Measurements from ENCODE around the gene PRIMPOL.
A peak's percentile ranks its signal among the peaks of the same experiment; 100 is the strongest.
"Not testable (repeated sequence)": the region's sequence is repeated elsewhere in the genome, so short reads cannot be mapped to it uniquely, and the experiment has no call there.

The PRIMPOL gene, protein sequence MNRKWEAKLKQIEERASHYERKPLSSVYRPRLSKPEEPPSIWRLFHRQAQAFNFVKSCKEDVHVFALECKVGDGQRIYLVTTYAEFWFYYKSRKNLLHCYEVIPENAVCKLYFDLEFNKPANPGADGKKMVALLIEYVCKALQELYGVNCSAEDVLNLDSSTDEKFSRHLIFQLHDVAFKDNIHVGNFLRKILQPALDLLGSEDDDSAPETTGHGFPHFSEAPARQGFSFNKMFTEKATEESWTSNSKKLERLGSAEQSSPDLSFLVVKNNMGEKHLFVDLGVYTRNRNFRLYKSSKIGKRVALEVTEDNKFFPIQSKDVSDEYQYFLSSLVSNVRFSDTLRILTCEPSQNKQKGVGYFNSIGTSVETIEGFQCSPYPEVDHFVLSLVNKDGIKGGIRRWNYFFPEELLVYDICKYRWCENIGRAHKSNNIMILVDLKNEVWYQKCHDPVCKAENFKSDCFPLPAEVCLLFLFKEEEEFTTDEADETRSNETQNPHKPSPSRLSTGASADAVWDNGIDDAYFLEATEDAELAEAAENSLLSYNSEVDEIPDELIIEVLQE

DNA sequence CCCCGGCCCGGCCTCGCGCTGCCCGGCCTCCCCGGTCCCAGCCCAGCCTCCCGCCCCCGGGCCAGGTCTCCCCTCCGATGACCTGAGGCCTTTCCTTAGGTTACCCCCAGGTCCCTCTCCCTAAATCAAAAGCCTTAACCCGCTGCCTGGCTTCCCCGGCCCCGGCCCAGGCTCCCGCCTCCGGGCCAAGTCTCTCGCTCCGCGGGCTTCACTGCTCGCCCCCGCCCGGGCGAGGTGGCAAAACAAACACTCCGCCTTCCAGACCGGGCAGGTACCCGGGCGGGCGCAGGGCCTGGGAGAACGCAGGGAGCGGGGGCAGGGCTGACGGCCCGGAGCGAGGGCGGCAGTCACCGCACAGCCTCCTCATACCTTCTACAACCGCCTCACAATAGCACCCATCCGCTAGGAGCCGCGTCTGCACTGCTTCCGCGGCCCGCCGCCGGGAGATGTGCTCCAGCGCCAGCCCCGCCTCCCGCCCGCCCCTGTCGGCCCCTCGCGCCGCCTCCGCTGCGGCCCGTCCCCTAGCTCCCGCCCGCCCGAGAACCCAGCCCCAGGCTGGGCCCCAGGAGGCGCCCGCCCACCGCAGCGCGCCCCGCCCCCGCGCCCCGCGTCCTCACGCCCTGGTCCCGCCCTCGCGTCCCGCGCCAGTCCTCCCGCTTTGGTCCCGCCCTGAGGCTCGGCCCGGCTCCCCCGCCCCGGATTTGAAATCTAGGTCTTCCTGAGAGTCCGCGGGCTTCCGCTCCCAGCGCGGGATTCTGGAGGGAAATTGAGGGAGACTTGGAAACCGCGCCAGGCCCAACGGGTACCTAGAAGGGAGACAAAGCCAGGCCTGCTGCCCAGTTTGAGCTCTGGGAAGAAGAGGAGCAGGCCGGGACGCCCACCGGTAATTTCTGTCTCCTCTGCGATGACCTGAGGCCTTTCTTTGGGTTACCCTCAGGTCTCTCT lies at the start of gene PRIMPOL, which contains the start of gene CASP3:
Gene PRIMPOL, plus strand, starts transcription at position 713 of the 945 bp plus-strand sequence. CDS start 7,403 bp downstream, outside the sequence.
Gene CASP3, minus strand, starts transcription at position 422 of the 945 bp plus-strand sequence. CDS start 10,994 bp downstream, outside the sequence.
- DNase-seq (ENCODE audit: low read depth) = peak; percentile 87

- DNase-seq (ENCODE audit: low read depth) = not testable (repeated sequence)
These were observed 48.6 kb upstream of the PRIMPOL start for GRCh38 chr4:184600982-184601381.

DNA sequence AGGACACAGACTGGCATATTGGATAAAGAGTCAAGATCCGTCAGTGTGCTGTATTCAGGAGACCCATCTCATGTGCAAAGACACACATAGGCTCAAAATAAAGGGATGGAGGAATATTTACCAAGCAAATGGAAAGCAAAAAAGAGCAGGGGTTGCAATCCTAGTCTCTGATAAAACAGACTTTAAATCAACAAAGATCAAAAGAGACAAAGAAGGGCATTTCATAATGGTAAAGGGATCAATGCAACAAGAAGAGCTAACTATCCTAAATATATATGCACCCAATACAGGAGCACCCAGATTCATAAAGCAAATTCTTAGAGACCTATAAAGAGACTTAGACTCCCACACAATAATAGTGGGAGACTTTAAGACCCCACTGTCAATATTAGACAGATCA lies 46.7 kb upstream of the PRIMPOL start:
- DNase-seq (ENCODE audit: low read depth) = not testable (repeated sequence)

DNA sequence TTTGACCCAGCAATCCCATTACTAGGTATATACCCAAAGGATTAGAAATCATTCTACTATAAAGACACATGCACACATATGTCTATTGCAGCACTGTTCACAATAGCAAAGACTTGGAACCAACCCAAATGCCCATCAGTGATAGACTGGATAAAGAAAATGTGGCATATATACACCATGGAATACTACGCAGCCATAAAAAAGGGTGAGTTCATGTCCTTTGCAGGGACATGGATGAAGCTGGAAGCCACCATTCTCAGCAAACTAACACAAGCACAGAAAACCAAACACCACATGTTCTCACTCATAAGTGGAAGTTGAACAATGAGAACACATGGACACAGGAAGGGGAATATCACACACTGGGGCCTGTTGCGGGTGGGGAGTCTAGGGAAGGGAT lies 42.1 kb upstream of the PRIMPOL start:
- DNase-seq (ENCODE audit: low read depth) = not testable (repeated sequence)

- no peak for DNase-seq (ENCODE audit: low read depth)
These were observed 37.5 kb upstream of the PRIMPOL start for GRCh38 chr4:184612074-184612473.

DNA sequence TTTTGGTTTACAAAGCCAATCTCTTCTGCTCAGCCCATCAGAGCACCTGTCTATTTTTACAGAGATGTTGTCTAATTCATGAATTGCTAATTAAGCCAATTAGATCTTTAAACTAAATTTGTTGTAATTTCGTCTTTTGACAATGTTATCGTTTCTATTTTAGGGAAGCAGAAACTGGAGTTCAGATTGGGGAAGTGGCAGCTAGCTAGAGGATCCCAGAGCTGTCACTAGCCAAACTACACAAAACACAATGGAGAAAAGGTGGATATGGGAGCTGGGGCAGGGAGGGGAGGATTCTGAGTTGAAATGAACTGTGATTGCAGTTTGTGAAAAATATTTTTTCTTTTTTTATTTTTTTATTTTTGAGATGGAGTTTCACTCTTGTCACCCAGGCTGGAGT lies 36.1 kb upstream of the PRIMPOL start:
- DNase-seq (ENCODE audit: low read depth) = no peak

GRCh38 chr4:184614509-184614908 lies 35.0 kb upstream of the PRIMPOL start:
- DNase-seq (ENCODE audit: low read depth) = no peak

- DNase-seq (ENCODE audit: low read depth) = not testable (repeated sequence)
These were observed 33.4 kb upstream of the PRIMPOL start for GRCh38 chr4:184616168-184616567.

GRCh38 chr4:184616633-184617551 lies 32.6 kb upstream of the PRIMPOL start:
- no peak for DNase-seq (ENCODE audit: low read depth)

DNA sequence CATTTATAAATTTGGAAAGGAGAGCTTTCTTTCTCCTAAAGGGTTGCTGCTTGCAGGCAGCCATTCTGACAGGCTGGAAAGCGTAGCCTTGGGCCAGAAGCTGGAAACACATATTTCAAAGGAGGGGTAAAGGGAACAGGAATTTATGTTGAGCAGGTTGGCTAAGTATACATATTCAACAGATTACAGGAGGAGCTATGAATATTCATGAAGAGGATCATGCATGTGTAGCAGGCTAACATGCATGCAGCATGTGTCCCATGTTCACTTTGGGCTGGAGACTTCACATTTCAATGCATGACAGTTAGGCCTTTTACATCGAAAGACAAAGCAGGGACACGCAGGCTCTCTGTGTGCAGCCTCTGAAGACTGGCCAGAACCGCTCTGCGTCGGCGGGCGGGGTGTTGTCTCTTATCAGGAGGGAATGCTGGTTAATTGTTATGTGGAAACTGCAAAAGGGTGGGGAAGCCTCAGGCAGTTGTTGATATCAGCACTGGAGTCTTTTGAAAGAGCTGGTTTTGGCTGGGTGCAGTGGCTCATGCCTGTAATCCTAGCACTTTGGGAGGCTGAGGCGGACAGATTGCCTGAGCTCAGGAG lies 31.8 kb upstream of the PRIMPOL start:
- DNase-seq (ENCODE audit: low read depth) = no peak

- DNase-seq (ENCODE audit: low read depth) = no peak
These were observed 29.2 kb upstream of the PRIMPOL start for GRCh38 chr4:184620212-184620867.

DNA sequence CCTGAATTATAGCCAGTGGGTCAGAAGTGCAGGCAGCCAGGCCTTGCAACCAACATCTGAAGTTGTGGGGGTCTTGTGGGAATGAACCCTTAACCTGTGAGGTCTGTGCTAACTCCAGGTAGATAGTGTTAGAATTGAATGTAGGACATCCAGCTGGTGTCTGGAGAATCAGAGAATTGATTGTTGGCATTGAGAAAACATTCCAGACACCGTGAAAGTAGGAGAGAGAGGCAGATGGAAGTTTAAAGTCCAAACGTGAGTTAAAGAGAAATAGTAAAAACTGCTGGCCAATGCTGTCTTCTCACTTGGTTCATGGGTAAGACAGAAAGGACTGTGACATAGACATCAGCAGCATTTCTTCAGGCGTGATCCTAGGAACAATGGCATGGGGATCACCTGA lies 28.0 kb upstream of the PRIMPOL start:
- DNase-seq (ENCODE audit: low read depth) = no peak

GRCh38 chr4:184624504-184624903 lies 25.0 kb upstream of the PRIMPOL start:
- not testable (repeated sequence) for DNase-seq (ENCODE audit: low read depth)

DNA sequence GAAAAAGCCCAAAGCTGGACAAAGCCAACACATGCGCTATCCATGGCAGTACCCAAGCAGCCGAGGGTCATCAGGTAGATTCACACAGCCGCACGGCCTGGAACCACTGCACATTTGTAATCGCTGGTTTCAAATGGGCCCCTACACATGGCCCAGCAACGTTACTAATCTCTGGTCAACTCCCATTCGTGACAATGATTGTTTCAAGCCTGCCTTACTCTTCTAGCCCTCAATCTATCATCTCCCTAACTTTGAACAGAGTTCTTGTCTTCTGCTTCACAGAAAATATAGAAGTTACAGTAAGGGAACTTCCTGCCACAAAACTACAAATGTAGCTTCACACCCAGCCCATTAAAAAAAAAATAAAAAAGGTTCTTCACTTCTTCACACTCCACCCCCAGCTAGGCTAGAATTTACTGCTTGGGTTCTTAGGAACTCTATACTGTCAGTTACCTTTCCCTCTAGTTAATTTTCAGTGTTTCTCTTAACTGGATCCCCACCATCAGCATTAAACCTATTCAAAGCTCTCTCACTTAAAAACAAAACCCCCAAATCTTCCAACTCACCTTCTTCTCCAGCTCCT lies 24.5 kb upstream of the PRIMPOL start:
- no peak for DNase-seq (ENCODE audit: low read depth)

DNA sequence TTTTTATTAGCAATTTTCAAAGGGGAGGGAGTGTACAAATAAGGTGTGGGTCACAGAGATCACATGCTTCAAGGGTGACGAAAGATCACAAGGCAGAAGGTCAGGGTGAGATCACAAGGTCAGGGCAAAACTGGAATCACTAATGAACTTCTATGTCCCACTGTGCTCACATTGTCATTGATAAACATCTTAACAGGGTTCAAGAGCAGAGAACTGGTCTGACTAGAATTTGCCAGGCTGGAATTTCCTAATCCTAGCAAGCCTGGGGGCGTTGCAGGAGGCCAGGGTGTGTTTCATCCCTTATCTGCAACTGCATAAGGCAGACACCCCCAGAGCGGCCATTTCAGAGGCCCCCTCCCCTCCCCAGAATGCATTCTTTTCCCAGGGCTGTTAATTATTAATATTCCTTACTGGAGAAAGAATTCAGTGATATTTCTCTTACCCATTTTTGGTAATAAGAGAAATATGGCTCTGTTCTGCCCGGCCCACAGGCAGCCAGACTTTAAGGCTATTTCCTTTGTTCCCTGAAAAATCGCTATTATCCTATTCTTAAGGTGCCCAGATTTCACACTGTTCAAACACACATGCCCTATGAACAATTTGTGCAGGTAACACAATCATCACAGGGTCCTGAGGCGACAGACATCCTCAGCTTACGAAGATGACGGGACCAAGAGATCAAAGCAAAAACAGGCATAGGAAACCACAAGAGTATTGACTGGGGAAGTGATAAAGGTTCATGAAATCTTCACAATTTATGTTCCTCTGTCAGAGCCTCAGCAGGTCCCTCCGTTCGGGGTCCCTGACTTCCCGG lies 23.5 kb upstream of the PRIMPOL start:
- DNase-seq (ENCODE audit: low read depth) = not testable (repeated sequence)

DNA sequence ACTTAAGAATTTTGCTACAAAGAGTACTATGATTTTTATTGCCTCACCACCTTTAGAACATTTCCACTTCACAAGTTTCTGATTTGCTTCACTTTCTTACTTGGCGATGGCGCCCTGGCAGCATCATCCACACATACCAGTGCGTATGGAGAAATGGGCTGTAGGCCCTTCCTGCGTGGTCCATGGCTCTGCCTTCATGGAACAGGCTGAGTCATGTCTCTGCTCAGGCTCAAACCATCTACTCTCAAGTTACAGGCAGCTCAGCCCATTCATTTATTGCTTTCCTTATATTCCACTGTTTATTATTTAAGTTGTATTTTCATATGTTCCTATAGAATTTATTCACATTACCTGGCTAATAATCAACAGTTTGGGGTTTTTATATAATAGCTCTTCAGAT lies 21.4 kb upstream of the PRIMPOL start:
- DNase-seq (ENCODE audit: low read depth) = no peak

- no peak for DNase-seq (ENCODE audit: low read depth)
These were observed 16.7 kb upstream of the PRIMPOL start for GRCh38 chr4:184632842-184633241.

GRCh38 chr4:184635381-184635780 lies 14.2 kb upstream of the PRIMPOL start:
- no peak for DNase-seq (ENCODE audit: low read depth)

GRCh38 chr4:184636144-184636543 lies 13.4 kb upstream of the PRIMPOL start:
- DNase-seq (ENCODE audit: low read depth) = no peak

Measured in fibroblast of the conjunctiva (primary cell).